Kidney (tissue), 14 donors: ENCODE measurements around the gene CENPX. TPM values are rescaled to one million over a fixed set of nuclear protein-coding genes. Genes with fewer than 3 reads are reported as not detected.

Source experiments
- DNase-seq, 5 donors: peaks; one replicate each; pipeline ENCODE4 v3.0.0-alpha.2; 2013 to 2020
- FAIRE-seq: peaks from 2 replicates; lab custom pipeline; 2012; peaks lifted over from hg19 to GRCh38; lab: Jason Lieb, UNC
- H3K27ac ChIP-seq, 2 donors: one replicate each; pipeline ENCODE4 v1.7.0; 2013; ENCODE audit warnings: low read depth in 2 of 2, low read length in 2 of 2, inconsistent platforms in 1 of 2
- H3K27me3 ChIP-seq: one replicate; pipeline ENCODE4 v1.7.1; 2013; ENCODE audit warnings: low read length, inconsistent platforms; ENCODE audit not compliant: control insufficient read depth, insufficient read depth
- H3K36me3 ChIP-seq, 3 donors: one replicate each; pipeline versions ENCODE4 v1.7.0 to v1.7.1; 2013; ENCODE audit warnings: low read length in 3 of 3, control low read depth in 1 of 3, inconsistent platforms in 1 of 3; ENCODE audit not compliant: insufficient read depth in 3 of 3, control insufficient read depth in 2 of 3
- H3K4me1 ChIP-seq, 3 donors: one replicate each; pipeline versions ENCODE4 v1.7.0 to v1.7.1; 2013; ENCODE audit warnings: low read length in 3 of 3, inconsistent platforms in 1 of 3, low read depth in 1 of 3; ENCODE audit not compliant: control insufficient read depth in 2 of 3, insufficient read depth in 2 of 3
- H3K4me3 ChIP-seq, 3 donors: one replicate each; pipeline versions ENCODE4 v1.7.0 to v1.8.1; 2013; ENCODE audit warnings: low read length in 3 of 3, control low read depth in 1 of 3, inconsistent platforms in 1 of 3
- H3K9ac ChIP-seq, 3 donors: one replicate each; pipeline versions ENCODE4 v1.7.0 to v1.7.1; 2013; ENCODE audit warnings: low read length in 3 of 3, control low read depth in 1 of 3, inconsistent platforms in 1 of 3
- H3K9me3 ChIP-seq, 3 donors: one replicate each; pipeline versions ENCODE4 v1.7.0 to v1.7.1; 2013; ENCODE audit warnings: low read length in 3 of 3, control low read depth in 1 of 3, inconsistent platforms in 1 of 3; ENCODE audit not compliant: control insufficient read depth in 2 of 3, insufficient read depth in 1 of 3
- CTCF ChIP-seq: IDR thresholded peaks from 3 replicates; pipeline ENCODE4 v1.5.1; 2012; ENCODE audit warnings: mild to moderate bottlenecking, moderate library complexity, borderline replicate concordance; ENCODE audit not compliant: insufficient read depth; ENCODE audit errors: extremely low read depth
- intact Hi-C: fragments of 100-400 bp; cut with DNase I; formaldehyde crosslinking; loops from one replicate; pipeline ENCODE4 v1.11.1; 2022
- polyA plus RNA-seq: library from polyadenylated mRNA; stranded (reverse); fragments of 350-450 nt; fragmentation: Illumina TruSeq; extraction: RNeasy Lipid Tissue Mini Kit (QIAGEN cat#74804); gene quantifications from one replicate; pipeline ENCODE4 v1.2.3, GENCODE V29; 2014; ENCODE audit warnings: low read depth, low replicate concordance; ENCODE audit not compliant: insufficient read depth
- total RNA-seq: library from RNA; stranded (reverse); fragmentation: NEBNext Ultra II Directional; extraction: Animal tissue kit (Norgen Biotek cat#: 25700); gene quantifications from one replicate; pipeline ENCODE4 v1.2.1, GENCODE V29; 2021
- donor health status: control.
- donor health status: control.
- donor health status: control.
- donor health status: control.
- donor health status: control.
- donor health status: DM: yes; HTN: yes; CAD: no.
- donor health status: Normal renal cell carcinoma (clear cell type).

Gene CENPX
- total and polyA plus RNA-seq, 2 donors from 2014 or later, result 36.9 to 93.2 TPM

GRCh38 chr17:81992306-81993102 lies 30.2 kb downstream of the CENPX start:
- TF ChIP-seq CTCF, result no peak
- peak in 4 of 5 donors; percentile 90 to 93 (median 92) for DNase-seq
- Histone ChIP-seq H3K9ac (no peak overlapping the region), H3K36me3 (no peaks in the 10 kb centered on the region), H3K4me3 (no peak overlapping the region), H3K4me1 (peaks cover 0 to 18% (median 15%) of the 10 kb centered on the region in 3 donors), H3K27ac (no peak overlapping the region), H3K27me3 (no peaks in the 10 kb centered on the region), H3K9me3 (no peaks in the 10 kb centered on the region)
- FAIRE-seq, result no peak
- intact Hi-C loops, result no loop called here

GRCh38 chr17:81991684-81992305 lies 30.9 kb downstream of the CENPX start:
- H3K4me1 ChIP-seq, result peaks cover 0 to 18% (median 15%) of the 10 kb centered on the region in 3 donors
- no peak overlapping the region for H3K4me3 ChIP-seq
- TF ChIP-seq CTCF, result peak; percentile 1
- DNase-seq (peak; percentile 75 to 92 (median 80)), FAIRE-seq (no peak)
- no peak overlapping the region for H3K27ac ChIP-seq
- H3K27me3 ChIP-seq, result no peaks in the 10 kb centered on the region
- no peaks in the 10 kb centered on the region for H3K9me3 ChIP-seq
- H3K9ac ChIP-seq, result no peak overlapping the region
- intact Hi-C loops, result no loop called here
- H3K36me3 ChIP-seq, result no peaks in the 10 kb centered on the region

GRCh38 chr17:81990836-81991683 lies 31.6 kb downstream of the CENPX start:
- DNase-seq, result peak in 1 of 5 donors; percentile 55
- H3K4me3 ChIP-seq, result no peak overlapping the region
- H3K27me3 ChIP-seq, result no peaks in the 10 kb centered on the region
- FAIRE-seq, result no peak
- intact Hi-C loops, result no loop called here
- H3K9ac ChIP-seq, result no peak overlapping the region
- TF ChIP-seq CTCF, result no peak
- peaks cover 0 to 5% (median 0%) of the 10 kb centered on the region in 3 donors for H3K36me3 ChIP-seq
- H3K9me3 ChIP-seq, result no peaks in the 10 kb centered on the region
- H3K27ac ChIP-seq, result no peak overlapping the region
- H3K4me1 ChIP-seq, result peaks cover 0 to 18% (median 15%) of the 10 kb centered on the region in 3 donors
